OCI-LY1 (cell line): ENCODE measurements around the gene EXOSC1.

Source experiments
- H2AFZ ChIP-seq: fragments of 200-600 bp; sonication (generic), shearing (Covaris generic); 2 replicates; pipeline ENCODE4 v1.6.0; 2014; ENCODE audit warnings: antibody characterized with exemption, mild to moderate bottlenecking, low read length
- H3F3A ChIP-seq: fragments of 200-600 bp; sonication (generic), shearing (Covaris generic); 2 replicates; pipeline ENCODE4 v1.6.0; 2014; ENCODE audit warnings: mild to moderate bottlenecking, antibody characterized with exemption, low read length, moderate library complexity; ENCODE audit not compliant: insufficient read depth
- H3K27ac ChIP-seq: fragments of 200-600 bp; sonication (generic); 2 replicates; pipeline ENCODE4 v1.5.1; 2014; ENCODE audit warnings: low read length, mixed run types, mild to moderate bottlenecking, low read depth; ENCODE audit not compliant: poor library complexity, severe bottlenecking
- H3K27me3 ChIP-seq: fragments of 200-600 bp; sonication (generic); 2 replicates; pipeline ENCODE4 v1.6.0; 2014; ENCODE audit warnings: antibody characterized with exemption, mild to moderate bottlenecking, low read length, moderate library complexity; ENCODE audit not compliant: insufficient read depth
- H3K36me3 ChIP-seq: fragments of 200-600 bp; sonication (generic); 2 replicates; pipeline ENCODE4 v1.6.1; 2014; ENCODE audit warnings: mild to moderate bottlenecking, antibody characterized with exemption, low read length, moderate library complexity, mixed read lengths; ENCODE audit not compliant: insufficient read depth
- H3K4me1 ChIP-seq: fragments of 200-600 bp; sonication (generic); 2 replicates; pipeline ENCODE4 v1.5.1; 2014; ENCODE audit warnings: mild to moderate bottlenecking, low read length, moderate library complexity; ENCODE audit not compliant: insufficient read depth, severe bottlenecking
- H3K4me2 ChIP-seq: fragments of 200-600 bp; sonication (generic), shearing (Covaris generic); 2 replicates; pipeline ENCODE4 v1.6.1; 2014; ENCODE audit warnings: low read length
- H3K4me3 ChIP-seq: fragments of 200-600 bp; sonication (generic); 2 replicates; pipeline ENCODE4 v1.5.1; 2014; ENCODE audit warnings: low read length, low read depth, mild to moderate bottlenecking, mixed read lengths; ENCODE audit not compliant: poor library complexity, severe bottlenecking
- H3K79me2 ChIP-seq: fragments of 200-600 bp; shearing (Covaris generic); 2 replicates; pipeline ENCODE4 v1.6.1; 2016; ENCODE audit warnings: mixed run types, low read length, mixed read lengths; ENCODE audit not compliant: insufficient read depth
- H3K9ac ChIP-seq: fragments of 200-600 bp; sonication (generic), shearing (Covaris generic); 2 replicates; pipeline ENCODE4 v1.6.1; 2014; ENCODE audit warnings: mild to moderate bottlenecking, low read length, mixed read lengths
- H3K9me2 ChIP-seq: fragments of 200-600 bp; sonication (generic), shearing (Covaris generic); 2 replicates; pipeline ENCODE4 v1.6.1; 2014; ENCODE audit warnings: low read depth, mild to moderate bottlenecking, low read length, mixed read lengths
- H3K9me3 ChIP-seq: fragments of 200-600 bp; shearing (Covaris generic); 2 replicates; pipeline ENCODE4 v1.6.1; 2014; ENCODE audit warnings: low read length, mixed read lengths
- H4K20me1 ChIP-seq: fragments of 200-600 bp; sonication (generic), shearing (Covaris generic); 2 replicates; pipeline ENCODE4 v1.6.0; 2016; ENCODE audit warnings: mild to moderate bottlenecking, low read length; ENCODE audit not compliant: insufficient read depth
- CTCF ChIP-seq: fragments of 200-600 bp; sonication (generic), shearing (Covaris generic); IDR thresholded peaks from 2 replicates; pipeline ENCODE4 v1.5.1; 2017; ENCODE audit warnings: mild to moderate bottlenecking, antibody characterized with exemption, low read length, moderate library complexity, mixed read lengths
- EZH2 ChIP-seq: fragments of 200-600 bp; sonication (generic), shearing (Covaris generic); IDR thresholded peaks from 2 replicates; pipeline ENCODE4 v1.8.0; 2017; ENCODE audit warnings: borderline replicate concordance, mixed run types, mild to moderate bottlenecking, antibody characterized with exemption, low read length, moderate library complexity, mixed read lengths

Gene EXOSC1

GRCh38 chr10:97459933-97460332 lies 14.1 kb upstream of the EXOSC1 start:
- H3K9ac ChIP-seq: no peak overlapping the region
- no peaks in the 10 kb centered on the region for H3K27me3 ChIP-seq
- TF ChIP-seq CTCF (no peak), EZH2 (no peak)
- no peaks in the 10 kb centered on the region for H4K20me1 ChIP-seq
- H3K4me2 ChIP-seq: no peak overlapping the region
- H3K4me1 ChIP-seq: no peaks in the 10 kb centered on the region
- H2AFZ ChIP-seq: no peak overlapping the region
- no peaks in the 10 kb centered on the region for H3K9me2 ChIP-seq
- no peaks in the 10 kb centered on the region for H3K79me2 ChIP-seq
- H3K36me3 ChIP-seq: peaks cover 81% of the 10 kb centered on the region
- H3K9me3 ChIP-seq: no peaks in the 10 kb centered on the region
- H3F3A ChIP-seq: no peaks in the 10 kb centered on the region
- H3K27ac ChIP-seq: no peak overlapping the region
- H3K4me3 ChIP-seq: no peak overlapping the region

- Histone ChIP-seq H3K9me3 (no peaks in the 10 kb centered on the region), H3K36me3 (peaks cover 89% of the 10 kb centered on the region), H3K4me3 (no peak overlapping the region), H3K4me1 (no peaks in the 10 kb centered on the region), H3K27me3 (no peaks in the 10 kb centered on the region), H3K4me2 (no peak overlapping the region), H3K27ac (no peak overlapping the region), H4K20me1 (no peaks in the 10 kb centered on the region), H3K79me2 (no peaks in the 10 kb centered on the region), H3F3A (no peaks in the 10 kb centered on the region), H3K9me2 (no peaks in the 10 kb centered on the region), H2AFZ (no peak overlapping the region), H3K9ac (no peak overlapping the region)
- TF ChIP-seq CTCF (no peak), EZH2 (no peak)
Observed at GRCh38 chr10:97459111-97459510, 13.3 kb upstream of the EXOSC1 start.

GRCh38 chr10:97456686-97457065 lies 10.9 kb upstream of the EXOSC1 start:
- no peak overlapping the region for H3K4me3 ChIP-seq
- no peak overlapping the region for H3K27ac ChIP-seq
- H3K27me3 ChIP-seq: no peaks in the 10 kb centered on the region
- no peaks in the 10 kb centered on the region for H3K9me2 ChIP-seq
- no peaks in the 10 kb centered on the region for H3F3A ChIP-seq
- H3K79me2 ChIP-seq: no peaks in the 10 kb centered on the region
- H3K4me2 ChIP-seq: no peak overlapping the region
- H3K36me3 ChIP-seq: peaks cover 74% of the 10 kb centered on the region
- H3K9me3 ChIP-seq: no peaks in the 10 kb centered on the region
- H3K4me1 ChIP-seq: no peaks in the 10 kb centered on the region
- H4K20me1 ChIP-seq: no peaks in the 10 kb centered on the region
- H3K9ac ChIP-seq: no peak overlapping the region
- no peak for TF ChIP-seq EZH2
- no peak for TF ChIP-seq CTCF
- no peak overlapping the region for H2AFZ ChIP-seq
